Lung (tissue), 12 donors: Measurements from ENCODE around the gene CRTC3. TPM values are rescaled to one million over a fixed set of nuclear protein-coding genes. Genes with fewer than 3 reads are reported as not detected.

Experiments used
- ATAC-seq: fragments of 200-7000 bp; cut with Tn5 transposase; one replicate; pipeline ENCODE4 v1.9.1; 2020; ENCODE audit warnings: moderate number of reproducible peaks; ENCODE audit not compliant: insufficient read depth, low FRiP score
- DNase-seq, 3 donors: peaks; one replicate each; pipeline ENCODE4 v3.0.0-alpha.2; 2013 to 2017
- H3K27ac ChIP-seq, 2 donors: one replicate each; pipeline ENCODE4 v1.5.1; 2013; ENCODE audit warnings: mild to moderate bottlenecking in 2 of 2, moderate library complexity in 2 of 2, control low read depth in 1 of 2, inconsistent platforms in 1 of 2, low read depth in 1 of 2, low read length in 1 of 2
- H3K27me3 ChIP-seq, 3 donors: one replicate each; pipeline ENCODE4 v1.5.1; 2013; ENCODE audit warnings: low read length in 2 of 3; ENCODE audit not compliant: control insufficient read depth in 3 of 3, insufficient read depth in 3 of 3
- H3K36me3 ChIP-seq, 4 donors: one replicate each; pipeline ENCODE4 v1.5.1; 2013; ENCODE audit warnings: low read length in 4 of 4, mild to moderate bottlenecking in 1 of 4, moderate library complexity in 1 of 4; ENCODE audit not compliant: control insufficient read depth in 4 of 4, insufficient read depth in 4 of 4
- H3K4me1 ChIP-seq, 5 donors: one replicate each; pipeline ENCODE4 v1.5.1; 2013; ENCODE audit warnings: low read length in 5 of 5, mild to moderate bottlenecking in 2 of 5, moderate library complexity in 1 of 5; ENCODE audit not compliant: control insufficient read depth in 5 of 5, insufficient read depth in 5 of 5
- H3K4me3 ChIP-seq: one replicate; pipeline ENCODE4 v1.5.1; 2013; ENCODE audit warnings: mild to moderate bottlenecking, control low read depth, moderate library complexity
- H3K9ac ChIP-seq, 2 donors: one replicate each; pipeline ENCODE4 v1.5.1; 2013; ENCODE audit warnings: low read length in 2 of 2, control low read depth in 1 of 2; ENCODE audit not compliant: insufficient read depth in 1 of 2
- H3K9me3 ChIP-seq, 4 donors: one replicate each; pipeline ENCODE4 v1.5.1; 2013; ENCODE audit warnings: low read length in 3 of 4, mild to moderate bottlenecking in 1 of 4, moderate library complexity in 1 of 4; ENCODE audit not compliant: control insufficient read depth in 4 of 4, insufficient read depth in 3 of 4
- CTCF ChIP-seq: IDR thresholded peaks from 2 replicates; pipeline ENCODE4 v1.5.1; 2012; ENCODE audit warnings: mild to moderate bottlenecking; ENCODE audit errors: control extremely low read depth, extremely low read depth
- WGBS, 2 donors: extraction: QIAGEN DNeasy Blood & Tissue Kit; methylation state at CpG; one replicate each; pipeline ENCODE4 v1.1.7; 2013; 5-methylcytosine and 5-hydroxymethylcytosine counted together
- polyA plus RNA-seq, 2 donors: library from polyadenylated mRNA; stranded (reverse); fragments of 200-250 nt; gene quantifications; one replicate each; pipeline ENCODE4 v1.2.1, GENCODE V29; 2013
- total RNA-seq, 2 donors: library from RNA; depleted of rRNA in 1 of 2; stranded (reverse); fragments of >200 nt in 1 of 2; gene quantifications; one replicate each; pipeline ENCODE4 v1.2.1, GENCODE V29; 2014 to 2021
- donor health status: control.
- donor health status: control.
- donor health status: Bipolar disorder and iron deficiency.
- donor health status: healthy.
- donor health status: DM: yes; HTN: yes; CAD: no.

CRTC3 gene
- total and polyA plus RNA-seq, 4 donors = 12.0 to 47.9 (median 28.2) TPM

- no peak overlapping the region for H3K27ac ChIP-seq
- DNase-seq (no peak), ATAC-seq (no peak)
These were observed 115.4 kb downstream of the CRTC3 start for GRCh38 chr15:90644952-90645725.

GRCh38 chr15:90645873-90646575 lies 116.3 kb downstream of the CRTC3 start:
- Histone ChIP-seq H3K9me3 (no peaks in the 10 kb centered on the region), H3K9ac (no peak overlapping the region), H3K36me3 (peaks cover 20 to 21% (median 21%) of the 10 kb centered on the region in 4 donors), H3K27ac (no peak overlapping the region), H3K4me1 (peaks cover 0 to 9% (median 0%) of the 10 kb centered on the region in 5 donors), H3K4me3 (no peak overlapping the region), H3K27me3 (no peaks in the 10 kb centered on the region)
- WGBS, 2 donors = 82% methylated on average over 23 of the region's 23 CpGs
- DNase-seq = no peak
- TF ChIP-seq CTCF = no peak
- no peak for ATAC-seq

More at GRCh38 chr15:90644952-90645725, 115.4 kb downstream of the CRTC3 start:
- Histone ChIP-seq H3K9me3 (no peaks in the 10 kb centered on the region), H3K4me1 (peaks cover 0 to 9% (median 0%) of the 10 kb centered on the region in 5 donors), H3K9ac (no peak overlapping the region), H3K27me3 (no peaks in the 10 kb centered on the region), H3K36me3 (peaks cover 21 to 30% (median 25%) of the 10 kb centered on the region in 4 donors), H3K4me3 (no peak overlapping the region)
- 90 to 91% methylated on average over 9 of the region's 9 CpGs for WGBS, 2 donors
- no peak for TF ChIP-seq CTCF

- no peak for ATAC-seq
- Histone ChIP-seq H3K9me3 (no peaks in the 10 kb centered on the region), H3K27ac (no peak overlapping the region), H3K36me3 (peaks cover 17 to 20% (median 19%) of the 10 kb centered on the region in 4 donors), H3K4me3 (no peak overlapping the region), H3K9ac (no peak overlapping the region), H3K27me3 (no peaks in the 10 kb centered on the region), H3K4me1 (peaks cover 0 to 9% (median 0%) of the 10 kb centered on the region in 5 donors)
- 70 to 75% methylated on average over 6 of the region's 6 CpGs for WGBS, 2 donors
- DNase-seq = peak in 1 of 3 donors; percentile 24
- TF ChIP-seq CTCF = no peak
These were observed 117.1 kb downstream of the CRTC3 start for GRCh38 chr15:90646662-90647305.
